Mesenchymal stem cell (in vitro differentiated cells and primary cell): Measurements from ENCODE around the gene HCRTR1.

ENCODE experiments used
- DNase-seq: peaks from one replicate; pipeline ENCODE4 v3.0.0-alpha.2; 2013
- H2AFZ ChIP-seq: one replicate; pipeline ENCODE4 v1.6.1; 2013; ENCODE audit warnings: low read depth, mild to moderate bottlenecking, control low read depth, inconsistent platforms, low read length, moderate library complexity
- H2AK5ac ChIP-seq: 2 replicates; pipeline ENCODE4 v1.6.1; 2013; ENCODE audit warnings: low read length, moderate library complexity, mild to moderate bottlenecking, inconsistent platforms; ENCODE audit not compliant: severe bottlenecking
- H2BK120ac ChIP-seq: one replicate; pipeline ENCODE4 v1.6.1; 2013; ENCODE audit warnings: low read depth, mild to moderate bottlenecking, inconsistent platforms, low read length, moderate library complexity
- H2BK12ac ChIP-seq, 2 experiments: one replicate each; pipeline ENCODE4 v1.6.1; 2013; ENCODE audit warnings: inconsistent platforms in 2 of 2, low read length in 2 of 2, mild to moderate bottlenecking in 2 of 2, moderate library complexity in 2 of 2, control low read depth in 1 of 2
- H2BK15ac ChIP-seq: one replicate; pipeline ENCODE4 v1.6.1; 2013; ENCODE audit warnings: mild to moderate bottlenecking, low read depth, inconsistent platforms; ENCODE audit not compliant: poor library complexity, severe bottlenecking
- H2BK5ac ChIP-seq: 2 replicates; pipeline ENCODE4 v1.6.1; 2013; ENCODE audit warnings: low read depth, mild to moderate bottlenecking, low read length, control low read depth, inconsistent platforms; ENCODE audit not compliant: poor library complexity, severe bottlenecking
- H3K14ac ChIP-seq, 2 experiments: one replicate each; pipeline ENCODE4 v1.6.1; 2013; ENCODE audit warnings: inconsistent platforms in 2 of 2, low read length in 2 of 2, control low read depth in 1 of 2, mild to moderate bottlenecking in 1 of 2, moderate library complexity in 1 of 2
- H3K18ac ChIP-seq, 2 experiments: one replicate each; pipeline ENCODE4 v1.6.1; 2013; ENCODE audit warnings: inconsistent platforms in 2 of 2, low read length in 2 of 2, control low read depth in 1 of 2, low read depth in 1 of 2, mild to moderate bottlenecking in 1 of 2
- H3K23ac ChIP-seq, 2 experiments: one replicate each; pipeline ENCODE4 v1.6.1; 2013; ENCODE audit warnings: inconsistent platforms in 2 of 2, low read length in 2 of 2, mild to moderate bottlenecking in 2 of 2, moderate library complexity in 2 of 2, control low read depth in 1 of 2
- H3K27ac ChIP-seq: 2 replicates; pipeline ENCODE4 v1.5.1; 2013; ENCODE audit warnings: mild to moderate bottlenecking, moderate library complexity, low read length, control low read depth, inconsistent platforms; ENCODE audit not compliant: poor library complexity, severe bottlenecking
- H3K27me3 ChIP-seq, 2 experiments: 2 replicates each; pipeline versions ENCODE4 v1.6.1 to v1.7.0; 2013; ENCODE audit warnings: low read length in 2 of 2, mild to moderate bottlenecking in 2 of 2, moderate library complexity in 2 of 2, control low read depth in 1 of 2, inconsistent platforms in 1 of 2; ENCODE audit not compliant: control insufficient read depth in 1 of 2, insufficient read depth in 1 of 2
- H3K36me3 ChIP-seq, 2 experiments: 2 replicates each; pipeline versions ENCODE4 v1.6.1 to v1.7.0; 2013; ENCODE audit warnings: low read length in 2 of 2, control low read depth in 1 of 2, inconsistent platforms in 1 of 2, low read depth in 1 of 2, mild to moderate bottlenecking in 1 of 2; ENCODE audit not compliant: insufficient read depth in 2 of 2, control insufficient read depth in 1 of 2
- H3K4ac ChIP-seq, 2 experiments: one replicate each; pipeline ENCODE4 v1.6.1; 2013; ENCODE audit warnings: inconsistent platforms in 2 of 2, low read length in 2 of 2, mild to moderate bottlenecking in 2 of 2, moderate library complexity in 2 of 2, control low read depth in 1 of 2, low read depth in 1 of 2
- H3K4me1 ChIP-seq: 2 replicates; pipeline ENCODE4 v1.6.1; 2013; ENCODE audit warnings: low read depth, low read length, control low read depth; ENCODE audit not compliant: control insufficient read depth, insufficient read depth
- H3K4me2 ChIP-seq: 2 replicates; pipeline ENCODE4 v1.6.1; 2013; ENCODE audit warnings: low read length, mild to moderate bottlenecking, inconsistent platforms; ENCODE audit not compliant: poor library complexity, severe bottlenecking
- H3K4me3 ChIP-seq, 2 experiments: 2 replicates each; pipeline versions ENCODE4 v1.5.1 to v1.7.0; 2013; ENCODE audit warnings: low read length in 2 of 2, mild to moderate bottlenecking in 2 of 2, control low read depth in 1 of 2, low read depth in 1 of 2; ENCODE audit not compliant: insufficient read depth in 1 of 2
- H3K79me1 ChIP-seq: replicated peaks from 2 replicates; pipeline ENCODE4 v1.6.1; 2013; ENCODE audit warnings: mild to moderate bottlenecking, control low read depth, low read length, inconsistent platforms; ENCODE audit not compliant: poor library complexity, severe bottlenecking
- H3K9ac ChIP-seq: 2 replicates; pipeline ENCODE4 v1.7.0; 2013; ENCODE audit warnings: mild to moderate bottlenecking, low read length, moderate library complexity
- H3K9me3 ChIP-seq: 2 replicates; pipeline ENCODE4 v1.7.0; 2013; ENCODE audit warnings: mild to moderate bottlenecking, low read length; ENCODE audit not compliant: control insufficient read depth
- H4K8ac ChIP-seq: one replicate; pipeline ENCODE4 v1.6.1; 2013; ENCODE audit warnings: inconsistent platforms, mild to moderate bottlenecking, low read length, moderate library complexity
- H4K91ac ChIP-seq: one replicate; pipeline ENCODE4 v1.6.1; 2013; ENCODE audit warnings: mild to moderate bottlenecking, low read length, inconsistent platforms
- WGBS: methylation state at CpG from one replicate; pipeline ENCODE4 v1.1.7; 2013; ENCODE audit warnings: mixed read lengths; 5-methylcytosine and 5-hydroxymethylcytosine counted together

The HCRTR1 gene

GRCh38 chr1:31580513-31580870 lies 37.0 kb upstream of the HCRTR1 start:
- no peak overlapping the region for H3K23ac ChIP-seq
- H3K27me3 ChIP-seq, result peaks cover 0 to 3% of the 10 kb centered on the region in 2 experiments
- H3K4ac ChIP-seq, result no peak overlapping the region
- H3K9ac ChIP-seq, result no peak overlapping the region
- H2BK12ac ChIP-seq, result no peak overlapping the region
- H2AFZ ChIP-seq, result no peak overlapping the region
- no peak overlapping the region for H3K4me3 ChIP-seq
- no peak overlapping the region for H2BK120ac ChIP-seq
- H2BK15ac ChIP-seq, result no peak overlapping the region
- no peak overlapping the region for H4K8ac ChIP-seq
- no peak overlapping the region for H3K4me2 ChIP-seq
- H3K4me1 ChIP-seq, result peaks cover 73% of the 10 kb centered on the region
- H3K14ac ChIP-seq, result no peak overlapping the region
- DNase-seq, result no peak
- H3K9me3 ChIP-seq, result no peaks in the 10 kb centered on the region
- WGBS, result 88% methylated on average over 5 of the region's 5 CpGs
- H2BK5ac ChIP-seq, result no peak overlapping the region
- no peak overlapping the region for H3K18ac ChIP-seq
- peaks cover 0 to 28% of the 10 kb centered on the region in 2 experiments for H3K36me3 ChIP-seq
- peak overlapping the region; percentile 77 for H3K27ac ChIP-seq
- H4K91ac ChIP-seq, result no peak overlapping the region
- H3K79me1 ChIP-seq, result peaks cover 5% of the 10 kb centered on the region
- H2AK5ac ChIP-seq, result peak overlapping the region; percentile 73

- H3K36me3 ChIP-seq, result peaks cover 0 to 34% of the 10 kb centered on the region in 2 experiments
- no peak overlapping the region for H2AFZ ChIP-seq
- H3K4me3 ChIP-seq, result no peak overlapping the region
- H3K4me2 ChIP-seq, result no peak overlapping the region
- H3K4me1 ChIP-seq, result peaks cover 69% of the 10 kb centered on the region
- H3K4ac ChIP-seq, result no peak overlapping the region
- peaks cover 5% of the 10 kb centered on the region for H3K79me1 ChIP-seq
- peak overlapping the region; percentile 26 for H2BK15ac ChIP-seq
- H3K23ac ChIP-seq, result no peak overlapping the region
- peaks cover 0 to 2% of the 10 kb centered on the region in 2 experiments for H3K27me3 ChIP-seq
- H4K8ac ChIP-seq, result no peak overlapping the region
- peak overlapping the region; percentile 80 for H2AK5ac ChIP-seq
- H3K9ac ChIP-seq, result no peak overlapping the region
- H3K9me3 ChIP-seq, result no peaks in the 10 kb centered on the region
- H3K27ac ChIP-seq, result no peak overlapping the region
- no peak overlapping the region for H4K91ac ChIP-seq
- DNase-seq, result no peak
- H2BK5ac ChIP-seq, result no peak overlapping the region
- H2BK12ac ChIP-seq, result no peak overlapping the region
- no peak overlapping the region for H3K14ac ChIP-seq
- 86% methylated on average over 15 of the region's 15 CpGs for WGBS
- H2BK120ac ChIP-seq, result no peak overlapping the region
- H3K18ac ChIP-seq, result no peak overlapping the region
These were observed 36.4 kb upstream of the HCRTR1 start for GRCh38 chr1:31580891-31581603.

DNA sequence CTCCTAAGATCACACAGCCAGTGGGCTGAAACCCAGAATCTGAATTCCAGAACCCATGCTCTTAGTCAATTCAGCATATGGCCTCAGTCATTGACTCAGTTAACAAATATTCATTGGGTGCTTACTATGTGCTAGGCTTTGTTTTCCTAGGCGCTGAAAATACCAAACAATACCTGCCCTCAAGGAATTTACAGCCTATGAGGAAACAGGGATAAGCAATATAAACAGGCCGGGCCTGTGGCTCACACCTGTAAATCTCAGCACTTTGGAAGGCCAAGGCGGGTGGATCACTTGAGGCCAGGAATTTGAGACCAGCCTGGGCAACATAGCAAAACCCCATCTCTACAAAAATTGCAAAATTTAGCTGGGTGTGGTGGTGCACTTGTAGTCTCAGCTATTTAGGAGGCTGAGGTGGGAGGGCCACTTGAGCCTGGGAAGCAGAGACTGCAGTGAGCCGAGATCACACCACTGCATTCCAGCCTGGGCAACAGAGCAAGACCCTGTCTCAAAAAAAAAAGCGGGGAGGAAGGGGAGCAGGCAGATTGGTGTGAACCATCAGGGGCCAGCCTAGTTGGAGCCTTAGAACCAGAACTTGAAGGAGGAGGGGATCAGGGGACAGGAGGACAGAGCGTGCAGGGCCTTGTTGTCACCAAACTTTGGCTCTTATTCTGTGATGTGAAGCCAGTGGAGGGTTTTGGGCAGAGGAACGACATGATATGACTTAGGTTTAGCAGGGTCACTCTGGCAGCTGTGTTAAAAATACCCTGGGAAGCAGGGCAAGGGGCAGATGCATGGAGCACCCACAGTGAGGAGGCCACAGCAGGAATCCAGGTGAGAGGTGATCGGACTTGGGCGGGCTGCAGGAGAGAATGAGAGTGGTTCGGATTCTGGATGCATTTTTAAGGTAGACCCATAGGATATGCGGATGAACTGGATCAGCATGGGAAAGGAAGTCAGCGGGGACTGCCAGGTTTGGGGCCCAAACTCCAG lies 35.4 kb upstream of the HCRTR1 start:
- Histone ChIP-seq H4K8ac (no peak overlapping the region), H3K27me3 (peaks cover 0 to 5% of the 10 kb centered on the region in 2 experiments), H3K14ac (no peak overlapping the region), H3K9me3 (no peaks in the 10 kb centered on the region), H2BK12ac (no peak overlapping the region), H3K9ac (no peak overlapping the region), H2BK15ac (no peak overlapping the region), H3K36me3 (peaks cover 0 to 44% of the 10 kb centered on the region in 2 experiments), H4K91ac (no peak overlapping the region), H2BK5ac (no peak overlapping the region), H3K23ac (no peak overlapping the region), H3K4me3 (no peak overlapping the region), H3K79me1 (peaks cover 10% of the 10 kb centered on the region), H2AFZ (no peak overlapping the region), H3K4ac (no peak overlapping the region), H2AK5ac (peak overlapping the region; percentile 24), H3K18ac (no peak overlapping the region), H3K27ac (no peak overlapping the region), H2BK120ac (no peak overlapping the region), H3K4me2 (no peak overlapping the region), H3K4me1 (peaks cover 62% of the 10 kb centered on the region)
- no peak for DNase-seq
- WGBS, result 77% methylated on average over 12 of the region's 12 CpGs
